ENCODE measurements around the gene MAT2A. TPM values are rescaled to one million over a fixed set of nuclear protein-coding genes. Genes with fewer than 3 reads are reported as not detected.

Gene MAT2A
- total and polyA plus RNA-seq, 2 of the 8 experiments (the other 6 are each of a cell fraction or from before 2014, with no cell fraction given) = 255 to 307 TPM

GRCh38 chr2:85529809-85530208 lies 9.2 kb upstream of the MAT2A start:
- H3K56ac ChIP-seq (replicated peaks; ENCODE audit: insufficient read length, low read depth, low read length) = no peak overlapping the region
- DNase-seq (ENCODE audit: low read depth in 1 of 2, low spot score in 2 of 2) = no peak
- no peak for FAIRE-seq
- WGBS, 2 experiments (ENCODE audit: extremely low coverage in 1 of 2, insufficient coverage in 1 of 2, insufficient read length in 1 of 2, insufficient replicate concordance in 2 of 2, low coverage in 1 of 2, low lambda C conversion rate in 2 of 2, missing lambda C conversion rate in 1 of 2) = 100% methylated on average over 1 of the region's 1 CpG; no CpG with 5 or more reads in 1 of the 2 experiments
- no peak overlapping the region for H3K4ac ChIP-seq (replicated peaks; ENCODE audit: insufficient read length, low read depth, low read length)
- no peak overlapping the region for H3K23ac ChIP-seq (ENCODE audit: insufficient read length)
- no peaks in the 10 kb centered on the region for H3K23me2 ChIP-seq (ENCODE audit: low read depth, low read length)
- H3K4me2 ChIP-seq (ENCODE audit: insufficient read depth in 1 of 2, low read depth in 2 of 2, low read length in 2 of 2) = no peak overlapping the region
- no peak overlapping the region for H3K4me3 ChIP-seq (ENCODE audit: extremely low read depth in 1 of 4, insufficient read depth in 2 of 4, low read depth in 3 of 4, low read length in 4 of 4)
- no peak overlapping the region for H3K18ac ChIP-seq (ENCODE audit: extremely low read depth, low read length)
- H4K91ac ChIP-seq (replicated peaks; ENCODE audit: insufficient read length, low read length) = no peak overlapping the region
- CTCF ChIA-PET (ENCODE audit: partially characterized antibody) = interaction anchor here (0.8 kb wide), 2 partner anchors 17 to 24 kb away, joined by 3 read pairs; no protein-coding TSS in a partner anchor
- POLR2A ChIA-PET (ENCODE audit: partially characterized antibody) = interaction anchor here (2.9 to 38.6 kb wide), 4 partner anchors 8 to 98 kb away, joined by 11 to 1889 read pairs (median 414); partner anchors contain the start of genes CAPG, GGCX, MAT2A and SH2D6
- no peak overlapping the region for H2BK5ac ChIP-seq (ENCODE audit: low read depth, low read length)
- H2BK20ac ChIP-seq (ENCODE audit: low read length) = no peak overlapping the region
- no peak overlapping the region for H4K8ac ChIP-seq (ENCODE audit: extremely low read depth, insufficient read depth, low read length)
- H3K9me3 ChIP-seq (ENCODE audit: insufficient read depth in 2 of 2, low read depth in 1 of 2, low read length in 1 of 2) = no peaks in the 10 kb centered on the region
- no peak overlapping the region for H2BK15ac ChIP-seq (ENCODE audit: low read length)
- no peaks in the 10 kb centered on the region for H3K27me3 ChIP-seq (replicated peaks in 1 of 4; ENCODE audit: control insufficient read depth in 3 of 4, extremely low read depth in 1 of 4, insufficient read depth in 3 of 4, low read length in 3 of 4)
- H3K79me2 ChIP-seq (ENCODE audit: control insufficient read depth in 1 of 2, insufficient read depth in 2 of 2, low read length in 2 of 2) = no peaks in the 10 kb centered on the region
- no peak overlapping the region for H3K14ac ChIP-seq (ENCODE audit: insufficient read length)
- H3K4me1 ChIP-seq (replicated peaks in 1 of 4; ENCODE audit: control insufficient read depth in 3 of 4, insufficient read depth in 4 of 4, low read length in 3 of 4) = peaks cover 4 to 8% (median 5%) of the 10 kb centered on the region in 4 experiments; a peak in 5 of 7 replicates
- no peak overlapping the region for H2BK12ac ChIP-seq (ENCODE audit: low read depth, low read length)
- H2AK5ac ChIP-seq (ENCODE audit: low read depth, low read length) = no peak overlapping the region
- TF ChIP-seq CHD2 (IDR thresholded peaks at IDR 0.05; ENCODE audit: low read length) (no peak), KDM1A (IDR thresholded peaks at IDR 0.05; ENCODE audit: borderline replicate concordance, low read length) (no peak), RAD21 (IDR thresholded peaks at IDR 0.05 in 1 of 2, conservative IDR thresholded peaks at IDR 0.05 in 1 of 2; ENCODE audit: low read depth in 2 of 2, low read length in 2 of 2) (no peak), CBX8 (IDR thresholded peaks at IDR 0.05; ENCODE audit: borderline replicate concordance, low read depth, low read length) (no peak), RXRA (IDR thresholded peaks at IDR 0.05; ENCODE audit: insufficient read depth, low read depth, low read length) (no peak), HDAC6 (IDR thresholded peaks at IDR 0.05; ENCODE audit: low read depth, low read length) (no peak)
- H4K20me1 ChIP-seq (replicated peaks in 1 of 2; ENCODE audit: control insufficient read depth in 1 of 2, insufficient read depth in 2 of 2, low read length in 2 of 2) = no peaks in the 10 kb centered on the region
- H3K9ac ChIP-seq (replicated peaks in 1 of 4; ENCODE audit: extremely low read depth in 1 of 4, low read depth in 3 of 4, low read length in 3 of 4) = no peak overlapping the region
- no peaks in the 10 kb centered on the region for H3K36me3 ChIP-seq (ENCODE audit: control insufficient read depth in 2 of 4, insufficient read depth in 4 of 4, low read length in 3 of 4)
- H2BK120ac ChIP-seq (replicated peaks; ENCODE audit: low read depth, low read length) = no peak overlapping the region
- H3K27ac ChIP-seq (ENCODE audit: low read depth, low read length) = no peak overlapping the region
- no peaks in the 10 kb centered on the region for H3K79me1 ChIP-seq (ENCODE audit: low read depth, low read length)
- H4K5ac ChIP-seq (ENCODE audit: insufficient read length, low read depth, low read length) = no peak overlapping the region
- no peak overlapping the region for H2AFZ ChIP-seq (ENCODE audit: low read length)

All from H1 (cell line).